GM12878 (cell line): ENCODE results near the gene COL4A3.

Source experiments
- GABPA ChIP-seq: IDR thresholded peaks from 2 replicates; pipeline ENCODE4 v1.6.1; 2014; ENCODE audit warnings: antibody characterized with exemption, low read depth, mild to moderate bottlenecking, inconsistent platforms
- POLR2A ChIP-seq: IDR thresholded peaks from 2 replicates; pipeline ENCODE4 v1.6.1; 2011; ENCODE audit warnings: low read depth, mild to moderate bottlenecking, low read length
- TF ChIP-seq, protein P1 (sequence below): IDR thresholded peaks from 2 replicates; pipeline ENCODE4 v1.6.1; 2011; ENCODE audit warnings: low read depth, mild to moderate bottlenecking, low read length, moderate library complexity, borderline replicate concordance; ENCODE audit errors: extremely low read depth
- TF ChIP-seq, protein P2 (sequence below): fragments of 150-350 bp; IDR thresholded peaks from 2 replicates; pipeline ENCODE4 v1.6.1; 2016; ENCODE audit warnings: low read depth, low read length
- TF ChIP-seq, protein P3 (sequence below), 3 experiments: IDR thresholded peaks in 2 of 3; conservative IDR thresholded peaks in 1 of 3; 2 replicates each; pipeline ENCODE4 v1.5.1; 2011; ENCODE audit warnings: low read depth in 3 of 3, low read length in 3 of 3, mild to moderate bottlenecking in 3 of 3, control low read depth in 2 of 3, moderate library complexity in 2 of 3, inconsistent platforms in 1 of 3, mixed read lengths in 1 of 3; ENCODE audit not compliant: control insufficient read depth in 2 of 3, insufficient read depth in 1 of 3; ENCODE audit errors: extremely low read depth in 1 of 3

DNA sequence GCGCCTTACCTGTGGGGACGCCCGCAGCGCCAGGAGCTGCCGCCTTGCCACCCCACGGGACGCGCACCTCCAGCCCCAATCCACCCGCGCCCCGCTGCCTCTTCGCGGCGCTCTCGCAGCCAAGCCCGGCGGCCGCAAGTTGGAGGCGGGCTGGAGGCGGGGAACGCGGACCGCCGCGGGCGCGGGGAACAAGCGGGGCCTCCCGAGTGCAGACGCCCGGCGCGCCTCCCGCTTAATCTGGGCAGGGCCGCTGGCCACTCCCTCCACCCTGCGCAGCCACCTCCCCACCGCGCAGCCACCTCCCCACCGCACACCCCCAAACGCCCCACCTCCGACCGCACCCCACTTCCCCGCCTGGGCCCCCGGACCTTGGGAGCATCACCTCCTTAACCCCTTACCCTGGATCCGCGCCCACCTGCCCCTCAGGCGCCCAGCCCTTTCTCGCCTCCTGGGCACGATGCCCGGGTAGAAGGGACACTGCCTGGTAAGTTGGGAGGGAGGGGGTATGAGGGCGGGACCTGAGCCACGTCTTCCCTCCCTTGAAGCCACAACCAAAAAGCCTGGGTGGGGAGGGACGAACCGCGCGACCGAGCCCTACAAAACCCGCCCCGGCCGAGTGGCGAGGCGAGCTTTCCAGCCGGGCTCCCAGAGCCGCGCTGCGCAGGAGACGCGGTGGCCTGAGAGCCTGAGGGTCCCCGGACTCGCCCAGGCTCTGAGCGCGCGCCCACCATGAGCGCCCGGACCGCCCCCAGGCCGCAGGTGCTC lies at the start of gene COL4A3, which contains the start of gene COL4A4:
- TF ChIP-seq, protein P1, sequence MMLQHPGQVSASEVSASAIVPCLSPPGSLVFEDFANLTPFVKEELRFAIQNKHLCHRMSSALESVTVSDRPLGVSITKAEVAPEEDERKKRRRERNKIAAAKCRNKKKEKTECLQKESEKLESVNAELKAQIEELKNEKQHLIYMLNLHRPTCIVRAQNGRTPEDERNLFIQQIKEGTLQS, result no peak
- TF ChIP-seq, protein P2, sequence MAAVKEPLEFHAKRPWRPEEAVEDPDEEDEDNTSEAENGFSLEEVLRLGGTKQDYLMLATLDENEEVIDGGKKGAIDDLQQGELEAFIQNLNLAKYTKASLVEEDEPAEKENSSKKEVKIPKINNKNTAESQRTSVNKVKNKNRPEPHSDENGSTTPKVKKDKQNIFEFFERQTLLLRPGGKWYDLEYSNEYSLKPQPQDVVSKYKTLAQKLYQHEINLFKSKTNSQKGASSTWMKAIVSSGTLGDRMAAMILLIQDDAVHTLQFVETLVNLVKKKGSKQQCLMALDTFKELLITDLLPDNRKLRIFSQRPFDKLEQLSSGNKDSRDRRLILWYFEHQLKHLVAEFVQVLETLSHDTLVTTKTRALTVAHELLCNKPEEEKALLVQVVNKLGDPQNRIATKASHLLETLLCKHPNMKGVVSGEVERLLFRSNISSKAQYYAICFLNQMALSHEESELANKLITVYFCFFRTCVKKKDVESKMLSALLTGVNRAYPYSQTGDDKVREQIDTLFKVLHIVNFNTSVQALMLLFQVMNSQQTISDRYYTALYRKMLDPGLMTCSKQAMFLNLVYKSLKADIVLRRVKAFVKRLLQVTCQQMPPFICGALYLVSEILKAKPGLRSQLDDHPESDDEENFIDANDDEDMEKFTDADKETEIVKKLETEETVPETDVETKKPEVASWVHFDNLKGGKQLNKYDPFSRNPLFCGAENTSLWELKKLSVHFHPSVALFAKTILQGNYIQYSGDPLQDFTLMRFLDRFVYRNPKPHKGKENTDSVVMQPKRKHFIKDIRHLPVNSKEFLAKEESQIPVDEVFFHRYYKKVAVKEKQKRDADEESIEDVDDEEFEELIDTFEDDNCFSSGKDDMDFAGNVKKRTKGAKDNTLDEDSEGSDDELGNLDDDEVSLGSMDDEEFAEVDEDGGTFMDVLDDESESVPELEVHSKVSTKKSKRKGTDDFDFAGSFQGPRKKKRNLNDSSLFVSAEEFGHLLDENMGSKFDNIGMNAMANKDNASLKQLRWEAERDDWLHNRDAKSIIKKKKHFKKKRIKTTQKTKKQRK, result no peak
- TF ChIP-seq POLR2A, result peak; percentile 65
- TF ChIP-seq GABPA, result no peak
- TF ChIP-seq, protein P3, sequence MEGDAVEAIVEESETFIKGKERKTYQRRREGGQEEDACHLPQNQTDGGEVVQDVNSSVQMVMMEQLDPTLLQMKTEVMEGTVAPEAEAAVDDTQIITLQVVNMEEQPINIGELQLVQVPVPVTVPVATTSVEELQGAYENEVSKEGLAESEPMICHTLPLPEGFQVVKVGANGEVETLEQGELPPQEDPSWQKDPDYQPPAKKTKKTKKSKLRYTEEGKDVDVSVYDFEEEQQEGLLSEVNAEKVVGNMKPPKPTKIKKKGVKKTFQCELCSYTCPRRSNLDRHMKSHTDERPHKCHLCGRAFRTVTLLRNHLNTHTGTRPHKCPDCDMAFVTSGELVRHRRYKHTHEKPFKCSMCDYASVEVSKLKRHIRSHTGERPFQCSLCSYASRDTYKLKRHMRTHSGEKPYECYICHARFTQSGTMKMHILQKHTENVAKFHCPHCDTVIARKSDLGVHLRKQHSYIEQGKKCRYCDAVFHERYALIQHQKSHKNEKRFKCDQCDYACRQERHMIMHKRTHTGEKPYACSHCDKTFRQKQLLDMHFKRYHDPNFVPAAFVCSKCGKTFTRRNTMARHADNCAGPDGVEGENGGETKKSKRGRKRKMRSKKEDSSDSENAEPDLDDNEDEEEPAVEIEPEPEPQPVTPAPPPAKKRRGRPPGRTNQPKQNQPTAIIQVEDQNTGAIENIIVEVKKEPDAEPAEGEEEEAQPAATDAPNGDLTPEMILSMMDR (IDR thresholded peaks at IDR 0.05 in 2 of 3, conservative IDR thresholded peaks at IDR 0.05 in 1 of 3; ENCODE audit: control insufficient read depth in 2 of 3, extremely low read depth in 1 of 3, insufficient read depth in 1 of 3, low read depth in 3 of 3, low read length in 3 of 3), result no peak
